Myocyte (in vitro differentiated cells): ENCODE results near the gene ZNF253. TPM values are rescaled to one million over a fixed set of nuclear protein-coding genes. Genes with fewer than 3 reads are reported as not detected.
"Not testable (repeated sequence)": the region's sequence is repeated elsewhere in the genome, so short reads cannot be mapped to it uniquely, and the experiment has no call there.

ENCODE experiments used
- DNase-seq: peaks from one replicate; pipeline ENCODE4 v3.0.0-alpha.2; 2012; ENCODE audit warnings: low read depth
- polyA plus RNA-seq: library from polyadenylated mRNA; unstranded; fragments of >200 nt; gene quantifications from one replicate; pipeline ENCODE4 v1.2.1, GENCODE V29; 2012; ENCODE audit warnings: missing spikeins
- total RNA-seq: library from RNA; depleted of rRNA; stranded (reverse); fragments of >200 nt; gene quantifications from 2 replicates; pipeline ENCODE4 v1.2.3, GENCODE V29; 2014

The ZNF253 gene
- total RNA-seq, result 12.9 and 13.7 TPM in 2 replicates
- polyA plus RNA-seq, result 1.8 TPM

DNA sequence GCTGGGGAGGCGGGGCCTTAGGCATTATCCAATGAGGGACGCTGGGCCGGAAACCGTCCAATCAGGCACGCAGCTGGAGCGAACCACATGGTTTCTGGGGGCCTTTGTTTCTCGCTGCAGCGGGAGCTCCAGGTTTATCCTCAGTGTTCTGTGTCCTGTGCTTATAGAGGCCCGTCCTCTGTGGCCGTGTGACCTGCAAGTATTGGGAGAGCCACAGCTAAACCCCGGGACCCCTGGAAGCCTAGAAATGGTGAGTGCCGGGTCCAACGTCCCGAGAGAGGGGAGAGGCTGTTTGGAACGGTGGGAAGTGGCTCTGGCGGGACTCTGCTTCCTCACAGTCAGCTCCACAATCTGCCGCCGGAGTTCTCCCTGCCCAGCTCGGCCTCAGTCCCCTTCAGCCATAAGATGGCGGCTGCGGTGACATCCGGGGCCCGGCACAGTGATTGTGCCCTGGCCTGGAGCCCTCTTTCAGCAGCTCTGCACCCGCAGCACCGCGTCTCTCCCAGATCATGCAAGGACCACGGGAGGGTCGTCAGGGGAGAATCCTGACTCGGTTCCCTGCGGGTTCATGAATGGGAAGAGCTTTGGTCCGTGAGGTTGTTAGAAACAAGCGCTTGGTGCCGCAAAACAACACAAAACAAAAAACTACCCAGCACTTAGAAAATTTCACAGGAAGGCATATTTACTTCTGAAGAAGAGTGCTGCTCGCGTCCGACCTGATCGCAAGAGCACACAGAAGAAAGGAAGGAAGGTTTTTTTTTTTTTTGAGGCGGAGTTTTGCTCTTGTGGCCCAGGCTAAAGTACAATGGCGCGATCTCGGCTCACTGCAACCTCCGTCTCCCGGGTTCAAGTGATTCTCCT is at the start of gene ZNF253:
Gene ZNF253, plus strand, starts transcription at position 133 of the 861 bp plus-strand sequence. Its CDS starts 115 bp downstream, at position 248.
- DNase-seq, result peak; percentile 98

DNA sequence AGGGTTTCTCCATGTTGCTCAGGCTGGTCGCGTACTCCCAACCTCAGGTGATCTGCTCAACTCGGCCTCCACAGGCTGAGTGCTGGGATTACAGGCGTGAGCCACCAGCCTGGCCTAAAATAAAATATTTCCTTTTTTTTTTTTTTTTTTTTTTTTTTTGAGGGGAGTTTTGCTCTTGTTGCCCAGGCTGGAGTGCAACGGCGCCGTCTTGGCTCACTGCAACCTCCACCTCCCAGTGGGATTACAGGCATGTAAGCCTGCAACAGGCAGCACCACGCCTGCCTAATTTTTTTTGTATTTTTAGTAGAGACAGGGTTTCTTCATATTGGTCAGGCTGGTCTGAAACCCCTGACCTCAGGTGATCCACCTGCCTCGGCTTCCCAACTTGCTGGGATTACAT is 49.0 kb upstream of the ZNF253 start:
- DNase-seq, result no peak

DNA sequence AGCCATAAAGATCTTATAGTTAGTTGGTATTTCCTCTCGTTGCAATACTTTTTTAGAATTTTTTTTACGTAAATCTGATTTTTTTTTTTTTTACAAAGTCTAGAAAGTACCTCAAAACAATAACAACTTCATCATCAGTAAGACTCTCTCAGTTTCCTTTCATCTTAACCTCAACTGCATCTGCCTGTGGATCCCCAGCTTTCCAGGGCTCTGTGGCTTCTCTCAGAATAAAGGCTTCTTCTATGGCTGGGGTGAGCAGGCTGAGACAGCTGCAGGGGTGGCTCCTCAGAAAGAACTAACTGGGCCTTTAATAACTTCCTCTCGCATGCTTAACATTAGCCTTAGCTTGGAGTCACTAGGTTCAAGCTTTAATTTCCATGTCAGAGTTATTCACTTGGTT is 48.3 kb upstream of the ZNF253 start:
- DNase-seq, result peak; percentile 58

DNA sequence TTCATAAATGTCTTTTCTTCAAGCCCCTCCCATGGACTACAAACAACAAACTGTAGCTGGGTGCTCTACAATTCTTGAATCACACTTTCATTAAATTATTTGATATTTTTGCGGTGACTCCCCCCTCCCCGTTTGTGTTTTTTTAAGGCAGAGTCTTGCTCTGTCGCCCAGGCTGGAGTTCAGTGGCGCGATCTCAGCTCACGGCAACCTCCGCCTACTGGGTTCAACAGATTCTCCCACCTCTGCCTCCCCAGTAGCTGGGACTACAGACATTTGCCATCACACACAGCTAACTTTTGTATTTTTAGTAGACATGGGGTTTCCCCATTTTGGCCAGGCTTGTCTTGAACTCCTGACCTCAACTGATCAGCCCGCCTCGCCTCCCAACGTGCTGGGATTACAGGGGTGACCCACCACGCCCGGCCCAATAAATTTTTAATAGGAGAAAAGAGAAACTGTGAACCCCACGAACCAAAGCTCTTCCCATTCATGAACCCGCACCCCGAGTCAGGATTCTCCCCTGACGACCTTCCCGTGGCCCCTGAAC is 44.8 kb upstream of the ZNF253 start:
- no peak for DNase-seq

DNA sequence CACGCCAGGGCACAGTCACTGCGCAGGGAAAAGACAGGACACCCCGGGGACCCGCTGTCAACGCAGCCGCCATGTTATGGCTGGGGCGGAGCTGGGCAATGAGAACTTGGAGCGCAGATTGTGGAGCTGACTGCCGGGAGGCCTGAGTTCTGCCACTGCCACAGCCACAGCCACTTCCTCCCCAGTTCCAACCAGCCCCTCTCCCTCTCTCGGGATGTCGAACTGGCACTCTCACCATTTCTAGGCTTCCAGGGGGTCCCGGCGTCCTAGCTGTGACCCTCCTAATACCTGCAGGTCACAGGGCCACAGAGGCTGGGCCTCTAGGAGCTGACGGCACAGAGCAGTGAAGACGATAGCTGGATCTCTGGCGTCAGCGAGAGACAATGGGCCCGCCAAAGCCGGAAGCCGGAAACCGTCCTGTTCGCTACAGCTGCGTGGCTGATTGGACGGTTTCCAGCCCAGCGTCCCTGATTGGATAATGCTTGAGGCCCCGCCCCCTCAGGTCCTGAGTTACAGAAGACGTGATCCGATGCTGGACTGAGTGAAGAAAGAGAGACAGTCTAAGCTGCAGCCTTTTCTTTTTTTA is 44.2 kb upstream of the ZNF253 start, which contains the start of gene ZNF506:
Gene ZNF506, minus strand, starts transcription at position 385 of the 586 bp plus-strand sequence. Its CDS starts 147 bp downstream, at position 238.
- peak; percentile 94 for DNase-seq

DNA sequence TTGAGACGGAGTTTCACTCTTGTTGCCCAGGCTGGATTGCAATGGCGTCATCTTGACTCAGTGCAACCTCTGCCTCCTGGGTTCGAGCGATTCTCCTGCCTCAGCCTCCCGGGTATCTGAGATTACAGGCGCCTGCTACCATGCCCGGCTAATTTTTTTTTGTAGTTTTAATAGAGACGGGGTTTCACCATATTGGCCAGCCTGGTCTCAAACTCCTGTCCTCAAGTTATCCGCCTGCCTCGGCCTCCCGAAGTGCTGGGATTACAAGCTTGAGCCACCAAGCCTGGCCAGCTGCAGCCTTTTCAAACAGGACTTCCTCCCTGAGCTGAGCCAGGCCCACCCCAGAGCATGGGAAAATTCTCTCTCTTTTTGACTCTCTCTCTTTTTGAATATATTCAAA is 43.7 kb upstream of the ZNF253 start:
- peak; percentile 2 for DNase-seq

DNA sequence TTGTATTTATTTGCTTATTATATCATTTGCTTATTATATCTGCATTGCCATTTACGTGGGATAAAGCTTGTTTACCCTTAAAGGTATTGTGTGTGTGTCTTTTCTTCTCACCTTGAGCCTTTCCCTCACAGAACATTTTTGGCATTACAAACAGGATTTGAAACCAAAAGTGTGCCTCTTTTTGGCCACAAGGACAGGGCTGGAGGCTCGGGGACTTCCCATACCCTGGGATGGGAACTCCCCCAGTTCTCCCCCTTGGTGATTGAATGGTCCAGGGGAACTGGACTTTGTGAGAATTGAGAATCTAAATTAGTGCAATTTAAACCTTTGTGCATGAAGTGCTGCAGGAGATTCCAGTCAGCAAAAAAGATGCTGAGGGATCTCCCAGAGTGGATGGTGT is 41.8 kb upstream of the ZNF253 start:
- no peak for DNase-seq

DNA sequence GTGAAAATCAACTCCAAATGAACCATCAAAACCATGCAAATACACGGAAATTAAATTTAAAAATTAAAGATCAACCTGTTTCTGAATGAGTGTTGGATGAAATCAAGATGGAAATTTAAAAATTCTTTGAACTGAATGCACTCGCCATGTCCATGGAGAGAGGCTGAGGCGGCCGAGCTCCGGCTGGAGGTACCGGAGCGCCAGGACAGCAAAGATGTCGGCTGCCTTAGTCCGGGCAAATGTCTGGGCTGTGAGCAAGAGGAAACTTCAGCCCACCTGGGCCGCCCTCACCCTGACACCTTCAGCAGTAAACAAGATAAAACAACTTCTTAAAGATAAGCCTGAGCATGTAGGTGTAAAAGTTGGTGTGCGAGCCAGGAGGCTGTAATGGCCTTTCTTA is 38.8 kb upstream of the ZNF253 start:
- no peak for DNase-seq

DNA sequence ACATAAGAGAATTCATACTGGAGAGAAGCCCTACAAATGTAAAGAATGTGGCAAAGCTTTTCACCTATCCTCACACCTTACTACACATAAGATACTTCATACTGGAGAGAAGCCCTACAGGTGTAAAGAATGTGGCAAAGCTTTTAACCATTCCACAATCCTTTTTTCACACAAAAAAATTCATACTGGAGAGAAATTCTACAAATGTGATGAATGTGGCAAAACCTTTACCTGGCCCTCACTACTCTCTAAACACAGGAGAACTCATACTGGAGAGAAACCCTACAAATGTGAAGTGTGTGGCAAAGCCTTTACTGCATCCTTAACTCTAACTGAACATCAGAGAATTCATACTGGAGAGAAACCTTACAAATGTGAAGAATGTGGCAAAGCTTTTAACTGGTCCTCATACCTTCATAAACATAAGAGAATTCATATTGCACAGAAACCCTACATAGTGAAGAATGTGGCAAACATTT is 30.1 kb upstream of the ZNF253 start:
- no peak for DNase-seq

DNA sequence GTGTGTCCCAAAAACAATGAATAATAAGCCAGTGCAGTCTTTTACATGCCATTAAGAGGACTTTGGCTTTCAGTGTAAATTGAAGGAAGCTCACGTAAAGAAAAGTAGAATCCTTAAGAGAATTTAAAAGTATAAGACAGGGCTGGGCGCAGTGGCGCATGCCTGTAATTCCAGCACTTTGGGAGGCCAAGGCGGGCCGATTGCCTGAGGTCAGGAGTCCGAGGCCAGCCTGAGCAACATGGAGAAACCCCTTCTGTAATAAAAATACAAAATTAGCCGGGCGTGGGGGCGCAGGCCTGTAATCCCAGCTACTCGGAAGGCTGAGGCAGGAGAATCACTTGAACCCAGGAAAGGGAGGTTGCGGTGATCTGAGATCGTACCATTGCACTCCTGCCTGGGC is 17.9 kb upstream of the ZNF253 start:
- DNase-seq, result no peak

DNA sequence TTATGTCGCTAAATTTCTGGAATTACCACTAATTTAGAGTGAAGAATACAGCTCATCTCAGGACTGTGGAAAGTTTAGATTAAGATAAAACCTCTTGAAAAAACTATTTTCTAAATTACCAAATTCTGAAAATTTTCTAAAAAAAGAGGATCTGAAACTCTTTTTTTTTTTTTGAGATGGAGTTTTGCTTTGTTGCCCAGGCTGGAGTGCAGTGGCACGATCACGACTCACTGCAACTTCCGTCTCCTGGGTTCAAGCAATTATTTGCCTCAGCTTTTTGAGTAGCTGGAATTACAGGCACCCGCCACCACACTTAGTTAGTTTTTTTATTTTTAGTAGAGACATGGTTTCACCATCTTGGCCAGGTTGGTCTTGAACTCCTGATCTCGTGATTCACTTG is 16.6 kb upstream of the ZNF253 start:
- DNase-seq, result no peak

DNA sequence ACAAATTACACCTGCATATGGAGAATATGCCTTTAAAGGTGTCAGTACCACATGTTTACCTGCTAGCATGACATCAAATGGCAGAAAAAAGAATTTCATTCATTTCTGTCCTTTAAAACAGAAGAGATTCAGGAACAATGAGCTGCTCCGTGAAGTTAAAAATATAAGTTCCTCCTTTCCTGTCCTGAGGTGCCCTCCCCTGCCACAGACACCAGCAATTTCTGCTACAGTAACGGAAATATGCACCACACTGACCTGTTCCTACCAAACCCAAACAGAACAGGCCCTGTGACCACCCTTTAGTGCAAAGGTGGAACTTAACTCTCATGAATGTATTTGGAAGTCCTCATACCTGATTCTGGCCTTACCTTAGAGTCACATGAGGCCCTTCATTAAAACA is 13.9 kb upstream of the ZNF253 start:
- not testable (repeated sequence) for DNase-seq

DNA sequence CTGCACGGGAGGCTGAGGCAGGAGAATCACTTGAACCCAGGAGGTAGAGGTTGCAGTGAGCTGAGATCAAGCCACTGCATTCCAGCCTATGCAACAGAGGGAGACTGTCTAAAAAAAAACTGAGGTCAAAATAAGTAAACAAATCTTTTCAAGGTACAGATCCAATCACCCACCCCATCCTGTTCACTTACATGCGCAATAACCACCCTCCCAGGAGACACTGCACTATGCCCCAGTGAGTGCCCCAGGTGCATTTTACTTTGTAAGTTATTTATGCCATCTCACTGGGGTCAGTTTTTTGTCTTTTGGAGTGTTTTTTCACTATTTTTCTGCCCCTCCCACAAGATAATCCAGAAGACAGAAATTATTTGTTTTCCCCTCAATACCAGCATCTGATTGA is 6.9 kb upstream of the ZNF253 start:
- no peak for DNase-seq

DNA sequence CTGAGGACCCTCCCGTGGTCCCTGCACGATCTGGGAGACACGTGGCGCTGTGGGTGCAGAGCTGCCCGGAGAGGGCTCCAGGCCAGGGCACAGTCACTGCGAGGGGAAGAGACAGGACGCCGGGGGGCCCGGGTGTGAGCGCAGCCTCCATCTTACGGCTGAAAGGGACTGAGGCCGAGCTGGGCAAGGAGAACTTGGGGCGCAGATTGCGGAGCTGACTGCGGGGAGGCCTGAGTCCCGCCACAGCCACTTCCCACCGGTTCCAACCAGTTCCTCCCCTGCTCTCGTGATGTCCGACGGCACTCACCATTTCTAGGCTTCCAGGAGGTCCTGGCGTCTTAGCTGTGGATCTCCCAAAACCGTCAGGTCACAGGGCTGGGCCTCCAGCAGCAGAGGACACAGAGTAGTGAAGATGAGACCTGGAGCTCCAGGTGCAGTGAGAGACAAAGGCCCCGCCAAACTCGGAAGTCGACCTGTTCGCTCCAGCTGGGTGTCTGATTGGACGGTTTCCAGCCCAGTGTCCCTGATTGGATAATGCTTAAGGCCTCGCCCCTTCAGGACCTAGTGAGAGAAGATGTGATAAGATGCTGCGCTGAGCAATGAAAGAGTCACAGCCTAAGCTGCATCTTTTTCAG is 4.8 kb upstream of the ZNF253 start:
- DNase-seq, result no peak

DNA sequence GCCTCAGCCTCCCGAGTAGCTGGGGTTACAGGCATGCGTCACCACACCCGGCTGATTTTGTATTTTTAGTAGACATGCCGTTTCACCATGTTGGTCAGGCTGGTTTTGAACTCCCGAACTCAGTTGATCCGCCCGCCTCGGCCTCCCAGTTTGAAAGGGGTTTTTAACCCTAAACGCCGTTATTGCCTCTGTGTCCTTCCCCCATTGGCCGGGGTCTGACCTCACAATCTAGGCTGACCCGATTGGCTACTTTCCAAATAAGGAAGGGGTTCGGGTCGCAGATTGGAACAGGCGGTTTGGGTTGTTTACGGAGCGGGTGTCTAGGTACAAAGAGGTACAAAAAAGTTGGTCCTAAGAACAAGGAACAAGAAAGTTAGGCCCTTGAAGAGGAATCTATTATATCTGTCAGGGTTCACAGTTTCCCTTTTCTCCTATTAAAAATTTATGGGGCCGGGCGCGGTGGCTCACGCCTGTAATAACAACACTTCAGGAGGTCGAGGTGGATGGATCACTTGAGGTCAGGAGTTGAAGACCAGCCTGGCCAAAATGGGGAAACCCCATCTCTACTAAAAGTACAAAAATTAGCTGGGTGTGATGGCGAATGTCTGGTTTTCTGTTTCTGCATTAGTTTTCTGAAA is 1.0 kb downstream of the ZNF253 start:
- peak; percentile 34 for DNase-seq

DNA sequence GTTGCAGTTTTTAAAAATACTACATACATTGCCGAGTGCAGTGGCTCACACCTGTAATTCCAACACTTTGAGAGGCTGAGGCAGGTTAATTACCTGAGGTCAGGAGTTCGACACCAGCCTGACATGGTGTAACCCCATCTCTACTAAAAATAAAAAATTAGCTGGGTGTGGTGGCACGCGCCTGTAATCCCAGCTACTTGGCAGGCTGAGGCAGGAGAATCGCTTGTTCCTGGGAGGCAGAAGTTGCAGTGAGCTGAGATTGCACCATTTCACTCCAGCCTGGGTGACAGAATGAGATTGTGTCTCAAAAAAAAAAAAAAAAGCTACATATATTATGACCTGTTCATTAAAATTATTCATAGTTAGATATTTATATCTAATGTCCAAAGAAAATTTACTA is 4.4 kb downstream of the ZNF253 start:
- DNase-seq, result not testable (repeated sequence)

DNA sequence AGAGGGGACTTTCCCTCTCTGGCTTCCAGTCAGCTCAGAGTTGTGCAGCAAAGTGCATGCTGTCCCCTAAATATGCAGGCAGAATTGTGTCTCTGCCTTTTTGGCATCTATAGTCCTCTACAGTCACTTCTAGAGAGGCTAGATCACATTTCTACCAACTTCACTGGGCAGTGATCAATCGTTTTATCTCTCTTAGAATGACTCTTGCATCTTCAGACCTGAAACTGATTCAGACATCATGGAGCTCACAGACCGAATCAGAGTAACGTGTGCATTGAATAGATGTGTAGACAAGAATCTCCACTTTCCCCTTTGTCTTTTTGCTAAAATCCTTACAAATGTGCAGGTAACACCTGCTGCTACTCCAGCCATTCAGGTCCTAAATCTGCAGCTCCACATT is 6.2 kb downstream of the ZNF253 start:
- no peak for DNase-seq

DNA sequence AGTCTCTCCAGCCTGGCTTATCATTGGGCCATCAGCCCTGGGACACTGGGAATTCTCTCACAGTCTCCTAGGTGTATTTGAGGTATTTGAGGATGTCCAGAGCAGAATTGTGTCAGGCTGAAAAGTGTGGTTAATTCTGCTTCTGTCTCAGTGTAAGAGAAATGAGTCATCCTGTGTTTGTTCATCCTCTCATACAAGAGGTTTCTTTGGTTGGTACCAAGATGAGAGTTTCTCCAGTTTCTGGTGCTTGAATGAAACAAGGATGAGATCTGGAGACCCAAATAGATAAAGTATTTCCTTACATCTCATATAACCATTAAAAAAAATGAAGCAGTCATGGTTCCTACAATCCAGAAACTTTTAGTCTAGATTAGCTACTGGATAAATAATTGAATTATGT is 7.7 kb downstream of the ZNF253 start:
- no peak for DNase-seq

DNA sequence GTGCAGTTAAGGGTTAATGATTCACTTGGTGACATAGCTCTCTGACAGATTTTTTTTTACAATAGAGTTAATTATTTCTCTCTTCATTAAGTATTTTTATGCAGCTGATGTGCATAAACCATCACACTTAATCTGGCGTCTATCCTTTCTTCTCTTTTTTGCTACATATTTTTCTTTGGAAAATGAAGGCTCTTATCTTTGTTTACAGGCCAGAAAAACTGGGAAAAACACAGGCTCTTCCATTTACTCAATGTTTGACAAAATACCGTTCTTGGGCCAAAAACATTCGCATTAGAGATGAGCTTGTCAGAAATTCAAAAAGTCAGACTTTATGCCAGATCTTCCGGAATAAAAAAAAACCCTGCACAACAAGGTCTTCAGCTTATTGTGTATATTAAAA is 12.0 kb downstream of the ZNF253 start:
- DNase-seq, result no peak

DNA sequence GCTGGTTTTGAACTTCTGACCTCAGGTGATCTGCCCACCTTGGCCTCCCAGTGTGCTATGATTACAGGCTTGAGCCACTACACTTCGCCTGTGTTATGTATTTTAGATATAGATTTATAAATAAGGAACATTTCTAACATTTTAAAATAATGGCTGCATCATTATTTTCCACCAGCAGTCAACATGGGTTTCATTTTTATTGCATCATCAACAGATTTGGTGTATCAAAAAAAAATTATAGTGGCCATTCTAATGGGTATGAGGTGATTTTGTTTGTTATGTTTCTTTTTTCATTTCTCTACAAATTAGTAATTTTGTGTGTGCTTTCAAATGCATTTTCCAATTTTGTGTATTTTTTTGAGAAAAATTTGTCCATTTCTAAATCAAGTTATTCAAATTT is 18.9 kb downstream of the ZNF253 start:
- DNase-seq, result no peak
